H9 (cell line): Measurements from ENCODE around the gene NCKAP5. TPM values are rescaled to one million over a fixed set of nuclear protein-coding genes. Genes with fewer than 3 reads are reported as not detected.

Experiments used
- DNase-seq: peaks from one replicate; pipeline ENCODE4 v3.0.0-alpha.2; 2017
- H2AFZ ChIP-seq: one replicate; pipeline ENCODE4 v1.6.1; 2013; ENCODE audit warnings: mild to moderate bottlenecking, low read length, control low read depth, moderate library complexity
- H2AK5ac ChIP-seq: 2 replicates; pipeline ENCODE4 v1.6.1; 2013; ENCODE audit warnings: low read length, control low read depth, mixed read lengths; ENCODE audit not compliant: insufficient read length
- H2BK120ac ChIP-seq: one replicate; pipeline ENCODE4 v1.6.1; 2013; ENCODE audit warnings: low read depth, mild to moderate bottlenecking, low read length, control low read depth, inconsistent platforms; ENCODE audit not compliant: poor library complexity, severe bottlenecking
- H2BK12ac ChIP-seq: 2 replicates; pipeline ENCODE4 v1.6.1; 2013; ENCODE audit warnings: low read length, control low read depth, mixed read lengths, low read depth; ENCODE audit not compliant: insufficient read length
- H2BK15ac ChIP-seq: 2 replicates; pipeline ENCODE4 v1.6.1; 2013; ENCODE audit warnings: low read depth, low read length, control low read depth
- H2BK20ac ChIP-seq: one replicate; pipeline ENCODE4 v1.6.1; 2013; ENCODE audit warnings: low read depth, mild to moderate bottlenecking, low read length, control low read depth, inconsistent platforms; ENCODE audit not compliant: poor library complexity, severe bottlenecking
- H2BK5ac ChIP-seq: 2 replicates; pipeline ENCODE4 v1.6.1; 2013; ENCODE audit warnings: low read length, control low read depth, mixed read lengths; ENCODE audit not compliant: insufficient read length
- H3K14ac ChIP-seq: 2 replicates; pipeline ENCODE4 v1.6.1; 2013; ENCODE audit warnings: low read length, control low read depth; ENCODE audit not compliant: insufficient read depth
- H3K18ac ChIP-seq: 2 replicates; pipeline ENCODE4 v1.6.1; 2013; ENCODE audit warnings: low read depth, mild to moderate bottlenecking, mixed read lengths, low read length, control low read depth; ENCODE audit not compliant: insufficient read length
- H3K23ac ChIP-seq: 2 replicates; pipeline ENCODE4 v1.6.1; 2013; ENCODE audit warnings: low read length, control low read depth, mixed read lengths, low read depth; ENCODE audit not compliant: insufficient read length
- H3K23me2 ChIP-seq: 2 replicates; pipeline ENCODE4 v1.6.1; 2013; ENCODE audit warnings: low read depth, mild to moderate bottlenecking, mixed read lengths, low read length, control low read depth; ENCODE audit not compliant: insufficient read length, poor library complexity, severe bottlenecking
- H3K27ac ChIP-seq: 2 replicates; pipeline ENCODE4 v1.5.1; 2013; ENCODE audit warnings: low read length, control low read depth, mixed read lengths, low read depth; ENCODE audit not compliant: insufficient read length
- H3K27me3 ChIP-seq: 2 replicates; pipeline ENCODE4 v1.6.1; 2013; ENCODE audit warnings: low read length, control low read depth, inconsistent platforms; ENCODE audit not compliant: insufficient read depth
- H3K4ac ChIP-seq: 2 replicates; pipeline ENCODE4 v1.6.1; 2013; ENCODE audit warnings: low read depth, mild to moderate bottlenecking, control low read depth, inconsistent platforms, low read length, moderate library complexity
- H3K4me1 ChIP-seq: 2 replicates; pipeline ENCODE4 v1.6.1; 2013; ENCODE audit warnings: low read length, control low read depth, inconsistent platforms; ENCODE audit not compliant: insufficient read depth
- H3K4me2 ChIP-seq: 2 replicates; pipeline ENCODE4 v1.6.1; 2013; ENCODE audit warnings: low read length, control low read depth, mixed read lengths; ENCODE audit not compliant: insufficient read length, insufficient read depth
- H3K56ac ChIP-seq: 2 replicates; pipeline ENCODE4 v1.6.1; 2013; ENCODE audit warnings: low read depth, mild to moderate bottlenecking, mixed read lengths, low read length, control low read depth; ENCODE audit not compliant: insufficient read length
- H3K79me1 ChIP-seq: 2 replicates; pipeline ENCODE4 v1.6.1; 2013; ENCODE audit warnings: low read depth, mild to moderate bottlenecking, moderate library complexity, low read length, control low read depth, inconsistent platforms; ENCODE audit not compliant: insufficient read depth, poor library complexity, severe bottlenecking
- H3K79me2 ChIP-seq: 2 replicates; pipeline ENCODE4 v1.6.1; 2013; ENCODE audit warnings: low read length, control low read depth, inconsistent platforms; ENCODE audit not compliant: insufficient read depth
- H3K9ac ChIP-seq: 2 replicates; pipeline ENCODE4 v1.6.1; 2013; ENCODE audit warnings: low read length, control low read depth, mixed read lengths; ENCODE audit not compliant: insufficient read length; ENCODE audit errors: extremely low read depth
- H3K9me3 ChIP-seq: one replicate; pipeline ENCODE4 v1.6.1; 2013; ENCODE audit warnings: low read depth, low read length, inconsistent platforms; ENCODE audit not compliant: control insufficient read depth
- H3T11ph ChIP-seq: one replicate; pipeline ENCODE4 v1.6.1; 2013; ENCODE audit warnings: mild to moderate bottlenecking, low read length, control low read depth, inconsistent platforms
- H4K20me1 ChIP-seq: one replicate; pipeline ENCODE4 v1.6.1; 2013; ENCODE audit not compliant: control insufficient read depth, insufficient read length, insufficient read depth
- H4K5ac ChIP-seq: 2 replicates; pipeline ENCODE4 v1.6.1; 2013; ENCODE audit warnings: low read depth, mild to moderate bottlenecking, mixed read lengths, low read length, control low read depth; ENCODE audit not compliant: insufficient read length
- H4K8ac ChIP-seq: replicated peaks from 2 replicates; pipeline ENCODE4 v1.6.1; 2013; ENCODE audit warnings: low read length, control low read depth, mixed read lengths, low read depth; ENCODE audit not compliant: insufficient read length
- H4K91ac ChIP-seq: 2 replicates; pipeline ENCODE4 v1.6.1; 2013; ENCODE audit warnings: low read depth, mild to moderate bottlenecking, moderate library complexity, mixed read lengths, low read length, control low read depth; ENCODE audit not compliant: insufficient read length
- H3K27ac Mint-ChIP-seq, 3 experiments: 2 replicates in 2 of 3; 3 replicates in 1 of 3; pipeline ENCODE4 v1.8.0; 2020 to 2021; ENCODE audit warnings: mixed read lengths in 3 of 3, mild to moderate bottlenecking in 1 of 3, moderate library complexity in 1 of 3
- H3K27me3 Mint-ChIP-seq: 2 replicates; pipeline ENCODE4 v1.8.0; 2021; ENCODE audit warnings: low read depth, mild to moderate bottlenecking, moderate library complexity, mixed read lengths
- H3K36me3 Mint-ChIP-seq, 3 experiments: 2 replicates in 2 of 3; 3 replicates in 1 of 3; pipeline ENCODE4 v1.8.0; 2020 to 2021; ENCODE audit warnings: low read depth in 3 of 3, mixed read lengths in 3 of 3; ENCODE audit not compliant: insufficient read depth in 1 of 3
- H3K4me1 Mint-ChIP-seq, 2 experiments: 2 replicates each; pipeline ENCODE4 v1.8.0; 2020; ENCODE audit warnings: mixed read lengths in 2 of 2
- H3K4me3 Mint-ChIP-seq, 2 experiments: 2 replicates in 1 of 2; 3 replicates in 1 of 2; pipeline ENCODE4 v1.8.0; 2020 to 2021; ENCODE audit warnings: mild to moderate bottlenecking in 2 of 2, mixed read lengths in 2 of 2, moderate library complexity in 1 of 2
- H3K9me3 Mint-ChIP-seq, 2 experiments: 2 replicates in 1 of 2; 3 replicates in 1 of 2; pipeline ENCODE4 v1.8.0; 2020; ENCODE audit warnings: mild to moderate bottlenecking in 2 of 2, mixed read lengths in 2 of 2, moderate library complexity in 1 of 2
- WGBS: extraction: QIAGEN DNeasy Blood & Tissue Kit; methylation state at CpG from one replicate; pipeline ENCODE4 v1.1.7; 2013; ENCODE audit warnings: missing lambda C conversion rate, low lambda C conversion rate, mixed read lengths; ENCODE audit not compliant: insufficient read length; ENCODE audit errors: extremely low coverage; 5-methylcytosine and 5-hydroxymethylcytosine counted together
- total RNA-seq: library from RNA; stranded (reverse); gene quantifications from 2 replicates; pipeline ENCODE4 v1.2.1, GENCODE V29; 2021
- TF ChIP-seq, protein P1 (sequence below): fragments of 200-600 bp; sonication (generic); conservative IDR thresholded peaks from 3 replicates; pipeline ENCODE4 v1.8.0; 2021; ENCODE audit warnings: antibody characterized with exemption, mild to moderate bottlenecking

The NCKAP5 gene
- total RNA-seq, 1 experiment from 2014 or later, result 0.26 TPM

DNA sequence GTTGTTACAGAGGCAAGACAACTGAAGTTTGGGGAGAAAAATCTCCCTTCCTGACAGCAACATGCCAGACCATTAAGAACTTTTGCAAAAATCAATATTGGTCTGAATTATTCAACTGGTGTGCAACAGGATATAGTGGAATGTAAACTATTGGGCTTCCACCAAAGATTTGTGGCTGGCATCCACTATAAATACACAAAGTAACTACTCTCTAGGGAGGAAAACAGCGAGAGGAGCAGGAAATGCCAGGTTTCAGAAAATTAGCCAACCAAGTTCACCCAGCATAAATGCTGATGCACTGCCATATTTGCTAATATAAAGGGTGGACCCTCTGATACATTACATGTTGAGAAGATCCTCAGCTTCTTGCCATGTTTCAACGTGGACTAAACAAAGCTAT lies 630.6 kb downstream of the NCKAP5 start:
- no peak overlapping the region for H4K8ac ChIP-seq

More for the DNA sequence above, 630.6 kb downstream of the NCKAP5 start:
- no peak overlapping the region for H4K5ac ChIP-seq
- H3K4ac ChIP-seq, result no peak overlapping the region
- no peak overlapping the region for H3K23ac ChIP-seq
- no peak overlapping the region for H3T11ph ChIP-seq
- TF ChIP-seq, protein P1, sequence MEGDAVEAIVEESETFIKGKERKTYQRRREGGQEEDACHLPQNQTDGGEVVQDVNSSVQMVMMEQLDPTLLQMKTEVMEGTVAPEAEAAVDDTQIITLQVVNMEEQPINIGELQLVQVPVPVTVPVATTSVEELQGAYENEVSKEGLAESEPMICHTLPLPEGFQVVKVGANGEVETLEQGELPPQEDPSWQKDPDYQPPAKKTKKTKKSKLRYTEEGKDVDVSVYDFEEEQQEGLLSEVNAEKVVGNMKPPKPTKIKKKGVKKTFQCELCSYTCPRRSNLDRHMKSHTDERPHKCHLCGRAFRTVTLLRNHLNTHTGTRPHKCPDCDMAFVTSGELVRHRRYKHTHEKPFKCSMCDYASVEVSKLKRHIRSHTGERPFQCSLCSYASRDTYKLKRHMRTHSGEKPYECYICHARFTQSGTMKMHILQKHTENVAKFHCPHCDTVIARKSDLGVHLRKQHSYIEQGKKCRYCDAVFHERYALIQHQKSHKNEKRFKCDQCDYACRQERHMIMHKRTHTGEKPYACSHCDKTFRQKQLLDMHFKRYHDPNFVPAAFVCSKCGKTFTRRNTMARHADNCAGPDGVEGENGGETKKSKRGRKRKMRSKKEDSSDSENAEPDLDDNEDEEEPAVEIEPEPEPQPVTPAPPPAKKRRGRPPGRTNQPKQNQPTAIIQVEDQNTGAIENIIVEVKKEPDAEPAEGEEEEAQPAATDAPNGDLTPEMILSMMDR, result no peak
- H2BK120ac ChIP-seq, result no peak overlapping the region
- Mint-ChIP-seq H3K9me3 (no peaks in the 10 kb centered on the region), H3K4me3 (no peak overlapping the region), H3K27me3 (no peaks in the 10 kb centered on the region), H3K4me1 (no peaks in the 10 kb centered on the region), H3K27ac (no peak overlapping the region), H3K36me3 (no peaks in the 10 kb centered on the region)
- no peak for DNase-seq
- no peak overlapping the region for H2BK20ac ChIP-seq
- no peak overlapping the region for H2BK5ac ChIP-seq
- H3K27ac ChIP-seq, result no peak overlapping the region
- WGBS, result no CpG with 5 or more reads among the region's 2 CpGs
- H3K9me3 ChIP-seq, result no peaks in the 10 kb centered on the region
- no peak overlapping the region for H2BK12ac ChIP-seq
- no peak overlapping the region for H4K91ac ChIP-seq
- no peaks in the 10 kb centered on the region for H3K79me2 ChIP-seq
- no peak overlapping the region for H3K18ac ChIP-seq
- no peak overlapping the region for H2AK5ac ChIP-seq
- no peaks in the 10 kb centered on the region for H3K23me2 ChIP-seq
- H3K9ac ChIP-seq, result no peak overlapping the region
- H3K4me1 ChIP-seq, result no peaks in the 10 kb centered on the region
- H3K14ac ChIP-seq, result no peak overlapping the region
- H3K27me3 ChIP-seq, result no peaks in the 10 kb centered on the region
- H3K79me1 ChIP-seq, result no peaks in the 10 kb centered on the region
- no peak overlapping the region for H3K56ac ChIP-seq
- H3K4me2 ChIP-seq, result no peak overlapping the region
- no peak overlapping the region for H2AFZ ChIP-seq
- H2BK15ac ChIP-seq, result no peak overlapping the region
- H4K20me1 ChIP-seq, result no peaks in the 10 kb centered on the region
